Stomach (tissue), 9 donors: ENCODE results near the gene ANKRD44. TPM values are rescaled to one million over a fixed set of nuclear protein-coding genes. Genes with fewer than 3 reads are reported as not detected.
"Not testable (repeated sequence)": the region's sequence is repeated elsewhere in the genome, so short reads cannot be mapped to it uniquely, and the experiment has no call there.

Source experiments
- DNase-seq, 2 donors: peaks; one replicate each; pipeline versions ENCODE4 v3.0.0 to v3.0.0-alpha.2; 2013 to 2019
- H3K27ac ChIP-seq, 5 donors: fragments of 200-600 bp in 4 of 5; sonication (generic) in 4 of 5; one replicate each; pipeline ENCODE4 v1.5.1; 2013 to 2019; ENCODE audit warnings: mild to moderate bottlenecking in 1 of 5, moderate library complexity in 1 of 5
- H3K27me3 ChIP-seq, 3 donors: fragments of 200-600 bp; sonication (generic); one replicate each; pipeline ENCODE4 v1.5.1; 2017 to 2019; ENCODE audit warnings: mixed run types in 1 of 3
- H3K36me3 ChIP-seq, 4 donors: fragments of 200-600 bp; sonication (generic); 1 replicate in 3 of 4; 2 replicates in 1 of 4; pipeline ENCODE4 v1.5.1; 2016 to 2019
- H3K4me1 ChIP-seq, 4 donors: fragments of 200-600 bp; sonication (generic); one replicate each; pipeline ENCODE4 v1.5.1; 2016 to 2019
- H3K4me3 ChIP-seq, 4 donors: fragments of 200-600 bp; sonication (generic) in 3 of 4; one replicate each; pipeline ENCODE4 v1.5.1; 2016 to 2019; ENCODE audit warnings: mild to moderate bottlenecking in 1 of 4
- H3K9me3 ChIP-seq, 4 donors: fragments of 200-600 bp; sonication (generic); one replicate each; pipeline ENCODE4 v1.5.1; 2016 to 2019
- CTCF ChIP-seq, 7 experiments: fragments of 450-650 bp in 4 of 7; fragments of 200-600 bp in 3 of 7; sonication (generic) in 3 of 7; IDR thresholded peaks; one replicate each; pipeline ENCODE4 v1.5.1; 2016 to 2019; ENCODE audit warnings: antibody characterized with exemption in 7 of 7, control low read depth in 2 of 7, mild to moderate bottlenecking in 1 of 7
- EP300 ChIP-seq: sonication (generic); formaldehyde crosslinking; IDR thresholded peaks from one replicate; pipeline ENCODE4 v1.6.1; 2017; ENCODE audit warnings: antibody characterized with exemption
- POLR2A ChIP-seq, 4 donors: fragments of 450-650 bp; IDR thresholded peaks; one replicate each; pipeline ENCODE4 v1.6.1; 2016; ENCODE audit warnings: antibody characterized with exemption in 4 of 4, control low read depth in 2 of 4, mild to moderate bottlenecking in 1 of 4, moderate library complexity in 1 of 4
- POLR2AphosphoS5 ChIP-seq, 3 donors: sonication (generic); formaldehyde crosslinking; IDR thresholded peaks; one replicate each; pipeline ENCODE4 v1.6.1; 2016; ENCODE audit warnings: antibody characterized with exemption in 3 of 3
- WGBS, 5 donors: extraction: QIAGEN DNeasy Blood & Tissue Kit in 3 of 5; methylation state at CpG; one replicate each; pipeline versions ENCODE4 v1.1.5 to v1.1.7; 2013 to 2018; 5-methylcytosine and 5-hydroxymethylcytosine counted together
- intact Hi-C: fragments of 100-400 bp; cut with DNase I; formaldehyde crosslinking; loops from one replicate; pipeline ENCODE4 v1.15.1; 2023; ENCODE audit warnings: low total_unique reads
- polyA plus RNA-seq, 3 donors: library from polyadenylated mRNA; stranded (reverse); fragments of 200-250 nt; gene quantifications; one replicate each; pipeline ENCODE4 v1.2.3, GENCODE V29; 2013
- total RNA-seq, 5 donors: library from RNA; depleted of rRNA; stranded (reverse); fragments of >200 nt; gene quantifications; one replicate each; pipeline versions ENCODE4 v1.1.0 to v1.2.3, GENCODE V29; 2014 to 2016
- donor health status: healthy with polysubstance abuse.
- donor health status: Bipolar disorder and iron deficiency.
- donor health status: healthy.

ANKRD44 gene
- total and polyA plus RNA-seq, 8 donors, result 1.2 to 58.4 (median 7.0) TPM

GRCh38 chr2:197345846-197346370 lies 35.3 kb upstream of the ANKRD44 start:
- 84 to 95% (median 93%) methylated on average over 5 of the region's 5 CpGs for WGBS, 5 donors
- intact Hi-C loops, result no loop called here
- no peak for DNase-seq
- no peak overlapping the region for H3K27ac ChIP-seq
- no peaks in the 10 kb centered on the region for H3K9me3 ChIP-seq
- no peaks in the 10 kb centered on the region for H3K4me1 ChIP-seq
- H3K27me3 ChIP-seq, result no peaks in the 10 kb centered on the region
- H3K4me3 ChIP-seq, result no peak overlapping the region
- no peaks in the 10 kb centered on the region for H3K36me3 ChIP-seq
- TF ChIP-seq CTCF (IDR thresholded peaks at IDR 0.05), result no peak
- no peak for TF ChIP-seq POLR2A (IDR thresholded peaks at IDR 0.05)
- TF ChIP-seq EP300, result no peak
- no peak for TF ChIP-seq POLR2AphosphoS5 (IDR thresholded peaks at IDR 0.05)

- intact Hi-C loops, H3K9me3 ChIP-seq, H3K27me3 ChIP-seq, H3K36me3 ChIP-seq, H3K27ac ChIP-seq, H3K4me1 ChIP-seq, DNase-seq, H3K4me3 ChIP-seq: not testable (repeated sequence)
- WGBS, 5 donors, result 75 to 88% (median 86%) methylated on average over 5 of the region's 5 CpGs
Observed at GRCh38 chr2:197343968-197344367, 33.4 kb upstream of the ANKRD44 start.

- intact Hi-C loops, result no loop called here
- WGBS, 5 donors, result 82 to 95% (median 93%) methylated on average over 5 of the region's 5 CpGs
Observed at GRCh38 chr2:197340591-197340990, 30.0 kb upstream of the ANKRD44 start.

GRCh38 chr2:197339496-197340220 lies 29.1 kb upstream of the ANKRD44 start:
- Histone ChIP-seq H3K4me1 (no peaks in the 10 kb centered on the region), H3K27ac (no peak overlapping the region), H3K4me3 (no peak overlapping the region), H3K27me3 (no peaks in the 10 kb centered on the region), H3K9me3 (no peaks in the 10 kb centered on the region), H3K36me3 (no peaks in the 10 kb centered on the region)
- intact Hi-C loops, result no loop called here
- TF ChIP-seq POLR2AphosphoS5 (IDR thresholded peaks at IDR 0.05), result no peak
- no peak for TF ChIP-seq POLR2A (IDR thresholded peaks at IDR 0.05)
- TF ChIP-seq CTCF (IDR thresholded peaks at IDR 0.05), result no peak
- no peak for TF ChIP-seq EP300
- 69 to 73% (median 70%) methylated on average over 7 of the region's 7 CpGs for WGBS, 5 donors
- no peak for DNase-seq

More at GRCh38 chr2:197340591-197340990, 30.0 kb upstream of the ANKRD44 start:
- Histone ChIP-seq H3K36me3 (no peaks in the 10 kb centered on the region), H3K27me3 (no peaks in the 10 kb centered on the region), H3K9me3 (no peaks in the 10 kb centered on the region), H3K27ac (no peak overlapping the region), H3K4me3 (no peak overlapping the region), H3K4me1 (no peaks in the 10 kb centered on the region)
- DNase-seq, result no peak
- TF ChIP-seq CTCF (IDR thresholded peaks at IDR 0.05) (no peak), POLR2A (IDR thresholded peaks at IDR 0.05) (no peak), EP300 (no peak), POLR2AphosphoS5 (IDR thresholded peaks at IDR 0.05) (no peak)

GRCh38 chr2:197339016-197339415 lies 28.4 kb upstream of the ANKRD44 start:
- no peaks in the 10 kb centered on the region for H3K36me3 ChIP-seq
- H3K27ac ChIP-seq, result no peak overlapping the region
- DNase-seq, result no peak
- WGBS, 5 donors, result 76 to 87% (median 85%) methylated on average over 8 of the region's 8 CpGs
- H3K4me3 ChIP-seq, result no peak overlapping the region
- H3K27me3 ChIP-seq, result no peaks in the 10 kb centered on the region
- intact Hi-C loops, result no loop called here
- no peak for TF ChIP-seq EP300
- TF ChIP-seq POLR2AphosphoS5 (IDR thresholded peaks at IDR 0.05), result no peak
- TF ChIP-seq CTCF (IDR thresholded peaks at IDR 0.05), result no peak
- no peak for TF ChIP-seq POLR2A (IDR thresholded peaks at IDR 0.05)
- no peaks in the 10 kb centered on the region for H3K4me1 ChIP-seq
- no peaks in the 10 kb centered on the region for H3K9me3 ChIP-seq
